Central memory CD4-positive, alpha-beta T cell (primary cell): ENCODE measurements around the gene RNASEH2B.
A peak's percentile ranks its signal among the peaks of the same experiment; 100 is the strongest.

ENCODE experiments used
- DNase-seq: peaks from one replicate; pipeline ENCODE4 v3.0.0; 2022

Gene RNASEH2B

DNA sequence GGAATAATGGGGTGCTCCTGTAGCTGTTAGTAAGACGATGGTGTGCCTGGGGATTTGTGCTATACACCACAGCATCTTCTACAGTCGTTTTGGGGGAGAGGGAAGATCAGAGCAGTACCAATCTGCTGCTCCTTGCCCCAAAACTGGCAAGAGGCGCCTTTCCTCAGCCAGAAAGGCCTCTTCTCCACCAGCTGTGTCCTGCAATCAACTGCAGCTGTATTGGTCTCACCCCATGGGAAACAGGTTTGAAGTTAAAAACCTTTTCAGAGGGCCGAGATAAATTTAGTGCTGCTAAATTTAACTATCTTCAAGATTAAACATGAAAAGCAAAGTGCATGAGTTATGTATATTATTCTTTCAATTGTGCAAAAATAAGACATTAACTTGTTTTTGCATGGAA lies 1.2 kb upstream of the RNASEH2B start:
- no peak for DNase-seq

DNA sequence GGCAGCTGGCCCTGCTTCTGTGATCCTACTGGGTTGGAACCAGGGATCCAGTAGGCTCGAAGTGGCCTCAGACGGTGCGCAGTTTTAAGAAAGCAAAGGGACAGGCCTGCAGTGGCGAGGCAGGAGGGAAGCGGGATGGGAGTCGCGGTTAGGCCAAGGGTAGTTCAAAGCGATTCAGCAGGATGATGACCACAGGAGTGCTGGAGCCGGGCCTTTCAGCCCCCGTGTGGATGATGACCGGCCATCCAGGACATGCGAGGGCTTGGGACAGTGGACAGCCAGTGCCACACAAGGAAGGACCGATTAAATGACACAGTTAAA lies 854 bp downstream of the RNASEH2B start:
- DNase-seq, result no peak

- peak; percentile 10 for DNase-seq
Observed at GRCh38 chr13:50911081-50911631, 1.6 kb downstream of the RNASEH2B start.

DNA sequence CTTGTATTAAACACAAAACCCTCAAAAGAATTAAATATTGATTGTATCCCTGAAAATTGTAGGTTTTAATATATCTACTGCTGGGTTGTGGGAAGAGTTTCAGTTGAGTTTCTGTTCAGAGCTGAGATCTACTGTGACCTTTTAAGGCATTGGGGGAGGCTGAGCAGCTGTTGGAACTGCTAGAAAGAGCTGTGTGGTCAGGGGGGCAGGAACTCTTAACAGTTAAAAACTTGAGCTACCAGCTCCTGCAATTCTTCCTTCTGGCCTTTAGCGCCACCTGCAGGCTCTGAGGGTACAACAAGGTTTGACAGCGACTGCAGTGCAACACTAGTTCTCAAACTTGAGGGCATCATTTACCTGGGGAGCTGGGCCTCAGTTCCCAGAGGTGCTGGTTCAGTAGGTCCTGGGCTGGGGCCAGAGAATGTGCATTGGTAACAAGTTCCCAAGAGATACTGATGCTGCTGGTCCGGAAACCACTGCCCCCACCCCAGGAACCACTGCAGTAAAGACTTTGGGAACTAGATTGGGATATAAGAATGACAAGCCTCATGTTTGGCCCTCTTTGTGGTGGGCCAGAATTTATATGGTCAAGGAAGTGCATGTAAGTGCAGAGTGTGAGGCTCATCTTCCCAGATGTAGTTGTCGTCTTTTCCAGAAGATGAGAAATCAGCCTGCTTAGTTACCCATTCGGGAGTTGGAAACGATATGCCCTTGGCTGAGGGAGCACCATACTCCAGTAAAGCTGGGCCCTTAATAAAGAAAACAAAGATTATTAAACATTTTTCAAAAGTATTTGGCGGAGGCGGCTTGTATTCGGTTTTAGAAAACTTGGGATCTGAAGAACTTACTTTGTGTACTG lies 2.6 kb downstream of the RNASEH2B start:
- DNase-seq, result peak; percentile 78

- no peak for DNase-seq
Observed at GRCh38 chr13:50912851-50913250, 3.3 kb downstream of the RNASEH2B start.

DNA sequence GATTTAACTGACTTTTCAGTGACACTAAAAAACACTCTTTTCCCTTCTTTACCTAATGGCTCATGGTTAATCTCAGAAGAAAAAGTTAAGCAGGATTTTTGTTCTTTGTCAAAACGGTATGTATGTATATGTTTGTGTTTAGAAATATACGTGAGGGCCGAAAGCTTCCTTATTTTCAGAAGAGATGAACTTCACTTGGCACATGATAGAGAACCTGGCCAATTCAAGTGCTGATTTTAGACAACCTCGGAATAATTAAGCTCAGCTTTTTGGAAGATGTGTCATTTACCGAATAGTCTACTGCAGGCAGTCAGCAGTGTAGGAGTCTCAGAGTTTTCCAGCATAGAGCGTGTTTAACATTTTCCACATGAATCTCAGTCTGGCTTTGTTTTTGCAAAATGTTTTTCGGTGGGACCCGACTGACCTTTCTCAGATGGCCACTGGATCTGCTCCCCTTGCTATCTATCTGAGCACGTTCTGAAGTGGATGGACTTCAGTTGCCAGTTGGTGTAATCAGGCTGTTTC lies 4.6 kb downstream of the RNASEH2B start:
- no peak for DNase-seq

- DNase-seq, result no peak
Observed at GRCh38 chr13:50914848-50915247, 5.3 kb downstream of the RNASEH2B start.

GRCh38 chr13:50915565-50915964 lies 6.0 kb downstream of the RNASEH2B start:
- peak; percentile 9 for DNase-seq

DNA sequence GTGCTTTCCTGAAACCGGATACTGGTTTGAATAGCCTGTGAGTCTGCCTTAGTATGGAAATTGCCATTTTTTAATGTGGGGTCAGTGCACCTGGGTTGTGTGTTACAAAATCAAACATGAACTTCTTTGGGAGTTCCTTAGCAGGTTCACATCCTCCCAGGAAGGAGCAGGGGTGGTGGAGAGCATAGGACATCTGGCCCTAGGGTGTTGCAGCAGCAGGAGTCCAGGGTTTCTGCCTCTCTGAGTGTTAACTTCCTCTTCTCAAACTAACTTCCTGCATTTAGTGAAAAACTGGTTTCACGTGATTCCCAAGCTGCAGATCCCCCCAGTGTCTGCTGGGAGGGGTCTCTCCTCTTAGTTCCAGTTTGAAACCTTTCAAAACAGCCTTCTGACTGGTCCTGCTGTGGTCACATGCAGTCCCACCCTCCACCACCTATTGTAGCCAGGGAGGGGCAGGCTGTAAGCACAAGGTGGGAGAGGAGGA lies 7.2 kb downstream of the RNASEH2B start:
- DNase-seq, result no peak

DNA sequence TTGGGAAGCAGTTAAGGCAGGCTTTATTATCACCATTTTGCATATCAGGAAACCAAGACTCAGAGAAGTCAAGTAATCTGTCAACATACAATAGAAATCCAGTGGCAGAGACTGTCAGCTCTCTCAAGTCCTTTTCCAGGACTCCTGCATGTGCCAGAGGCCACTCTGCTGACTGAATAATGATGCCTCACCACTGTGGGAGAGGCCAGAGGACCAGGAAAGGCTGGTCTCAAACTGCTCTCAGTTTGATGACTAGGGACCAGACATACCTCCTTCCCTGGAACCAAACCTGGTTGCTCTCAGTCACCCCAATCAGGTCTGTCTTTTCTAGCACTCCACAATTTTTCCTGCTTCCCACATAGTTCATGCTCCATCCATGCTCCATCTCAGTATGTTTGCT lies 8.0 kb downstream of the RNASEH2B start:
- DNase-seq, result no peak

- DNase-seq, result no peak
Observed at GRCh38 chr13:50918567-50918966, 9.0 kb downstream of the RNASEH2B start.

- DNase-seq, result no peak
Observed at GRCh38 chr13:50919277-50919676, 9.7 kb downstream of the RNASEH2B start.

DNA sequence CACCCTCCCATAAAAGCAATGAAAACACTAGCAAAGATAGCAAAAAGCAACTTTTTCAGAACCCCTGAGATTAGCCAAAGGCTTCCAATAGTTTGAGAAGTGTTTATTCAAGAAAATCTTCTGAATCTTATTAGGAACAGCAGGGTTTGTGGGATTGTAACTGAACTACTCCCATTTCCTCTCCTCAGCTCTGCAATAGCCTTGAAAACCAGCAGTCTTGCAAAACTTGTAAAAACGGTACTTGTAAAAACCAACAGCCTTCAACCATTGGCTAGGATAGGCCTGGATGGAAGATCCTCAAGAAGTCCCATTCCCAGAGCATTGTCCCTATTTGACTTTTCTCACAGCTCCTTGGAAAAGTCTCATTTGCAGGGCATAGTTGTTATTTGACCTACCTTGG lies 12.1 kb downstream of the RNASEH2B start:
- no peak for DNase-seq

GRCh38 chr13:50923272-50923671 lies 13.7 kb downstream of the RNASEH2B start:
- DNase-seq, result no peak

DNA sequence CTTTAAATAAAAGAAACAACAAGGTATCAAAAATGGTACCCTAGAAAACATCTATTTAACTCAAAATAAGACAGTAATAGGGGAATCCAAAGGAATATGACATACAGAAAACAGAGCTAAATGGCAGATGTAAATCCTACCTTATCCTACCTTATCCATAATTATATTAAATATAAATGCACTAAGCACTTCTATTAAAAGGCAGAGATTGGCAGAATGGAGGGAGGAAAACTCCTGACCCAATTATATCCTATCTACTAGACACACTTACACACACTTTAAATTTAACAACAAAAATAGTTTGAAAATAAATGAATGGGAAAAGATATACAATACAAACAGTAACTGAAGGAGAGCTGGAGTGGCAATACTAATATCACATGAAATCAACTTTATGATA lies 14.4 kb downstream of the RNASEH2B start:
- no peak for DNase-seq

DNA sequence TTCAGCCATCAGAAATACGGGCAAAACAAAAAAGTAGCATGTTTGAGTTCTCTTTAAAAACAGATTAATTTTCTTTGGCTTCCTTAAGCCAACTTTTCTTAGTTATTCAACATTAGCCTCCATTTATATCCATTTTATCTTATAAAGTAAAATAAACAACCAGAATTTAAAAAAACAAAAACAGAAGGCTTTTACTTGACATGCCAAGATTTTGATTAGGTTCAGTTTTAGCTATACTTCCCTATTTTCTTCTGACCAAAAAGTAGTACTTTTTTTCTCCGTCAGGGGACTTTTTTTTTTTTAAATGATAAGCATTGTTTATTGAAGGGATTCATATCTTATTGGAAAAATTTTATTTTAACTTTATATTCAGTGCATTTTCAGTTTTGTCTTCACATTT lies 18.1 kb downstream of the RNASEH2B start:
- DNase-seq, result no peak

GRCh38 chr13:50928102-50928501 lies 18.5 kb downstream of the RNASEH2B start:
- no peak for DNase-seq

DNA sequence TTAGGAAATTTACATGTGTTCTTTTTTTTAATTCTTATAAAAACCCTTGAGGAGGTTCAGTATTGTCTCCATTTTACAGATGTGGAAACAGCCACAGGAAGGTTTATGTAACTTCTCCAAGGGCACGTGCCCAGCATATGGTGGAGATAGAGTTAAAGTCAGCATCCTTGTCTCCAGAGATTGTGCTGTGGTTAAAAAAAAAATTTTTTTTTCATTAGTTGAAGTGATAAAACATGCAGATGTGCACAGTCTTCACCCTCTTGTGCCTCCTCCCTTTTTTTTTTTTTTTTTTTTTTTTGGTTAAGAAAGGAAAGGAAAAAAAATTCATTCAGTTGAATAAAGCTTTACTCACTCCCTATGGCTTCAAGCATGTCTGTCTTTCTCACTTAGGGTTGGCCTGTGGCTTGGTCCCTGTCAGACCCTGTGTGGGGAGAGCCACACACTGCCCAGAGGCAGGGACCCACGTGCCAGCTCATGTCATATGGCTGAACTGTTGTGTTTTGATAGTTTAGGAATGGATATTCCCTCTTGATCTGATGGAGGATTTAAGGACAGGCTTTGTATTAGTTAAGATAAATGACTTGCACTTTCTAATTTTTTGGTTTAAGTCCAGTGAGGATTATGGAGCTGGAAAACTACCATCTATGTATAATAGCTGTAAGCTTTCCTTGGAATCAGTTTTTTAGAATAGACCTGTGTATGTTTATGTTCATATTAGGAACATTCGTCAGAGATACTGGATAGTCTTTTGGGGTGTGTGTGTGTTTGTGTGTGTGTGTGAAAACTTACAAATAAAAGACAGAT lies 19.3 kb downstream of the RNASEH2B start:
- no peak for DNase-seq

DNA sequence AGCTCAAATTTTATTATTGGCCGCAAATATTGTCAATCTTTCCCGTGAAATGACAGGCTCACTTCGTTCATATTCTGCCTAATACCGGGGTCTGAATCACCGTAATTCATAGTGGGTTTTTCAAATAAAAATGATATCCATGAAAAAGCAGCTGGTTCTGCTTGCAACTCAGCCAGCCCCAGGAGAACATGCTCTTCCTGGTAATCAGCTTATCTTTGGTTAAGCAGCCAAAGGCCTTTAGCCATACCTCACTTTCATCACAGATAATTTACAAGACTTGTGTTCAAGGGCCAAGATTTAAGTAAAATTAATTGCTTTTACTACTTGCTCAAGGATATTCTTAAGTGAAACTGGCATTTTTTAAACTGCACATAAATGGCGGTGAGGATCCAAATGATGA lies 22.5 kb downstream of the RNASEH2B start:
- no peak for DNase-seq

- DNase-seq, result no peak
Observed at GRCh38 chr13:50934735-50935435, 25.3 kb downstream of the RNASEH2B start.

- DNase-seq, result no peak
Observed at GRCh38 chr13:50936679-50937078, 27.1 kb downstream of the RNASEH2B start.

DNA sequence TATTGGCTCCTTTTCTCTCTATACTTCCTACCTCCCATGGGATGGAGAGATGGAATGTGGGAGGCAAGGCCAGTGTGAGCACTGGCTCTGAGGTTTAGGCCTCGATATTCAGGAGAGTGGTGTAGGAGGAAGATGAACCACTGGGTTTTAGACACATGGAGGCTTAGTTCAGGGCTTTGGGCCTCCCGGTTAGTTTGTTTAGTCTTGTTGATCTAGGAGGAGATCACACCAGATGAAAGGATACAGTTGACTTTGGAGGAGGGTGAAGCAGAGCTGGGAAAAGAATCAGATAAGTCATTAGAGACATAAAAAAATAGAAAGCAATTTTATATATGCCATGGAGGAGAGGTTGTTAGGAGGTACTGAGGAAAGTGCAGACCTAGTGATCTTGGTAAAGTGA lies 30.9 kb downstream of the RNASEH2B start:
- no peak for DNase-seq

- no peak for DNase-seq
Observed at GRCh38 chr13:50941146-50941545, 31.6 kb downstream of the RNASEH2B start.
